Spinal cord (tissue), 10 donors: ENCODE measurements around the gene CTSH. TPM values are rescaled to one million over a fixed set of nuclear protein-coding genes. Genes with fewer than 3 reads are reported as not detected.
"Not testable (repeated sequence)": the region's sequence is repeated elsewhere in the genome, so short reads cannot be mapped to it uniquely, and the experiment has no call there.

Source experiments
- DNase-seq, 6 donors: peaks; one replicate each; pipeline versions ENCODE4 v3.0.0 to v3.0.0-alpha.2; 2013 to 2015; ENCODE audit warnings: low spot score in 6 of 6, low read depth in 4 of 6
- H3K27ac ChIP-seq: one replicate; pipeline ENCODE4 v1.5.1; 2013; ENCODE audit warnings: low read depth, low read length, control low read depth
- H3K27me3 ChIP-seq: one replicate; pipeline ENCODE4 v1.6.1; 2013; ENCODE audit warnings: low read length; ENCODE audit not compliant: control insufficient read depth, insufficient read depth
- H3K36me3 ChIP-seq: one replicate; pipeline ENCODE4 v1.6.1; 2013; ENCODE audit warnings: low read length; ENCODE audit not compliant: control insufficient read depth, insufficient read depth
- H3K4me1 ChIP-seq: one replicate; pipeline ENCODE4 v1.6.1; 2013; ENCODE audit warnings: low read length; ENCODE audit not compliant: control insufficient read depth, insufficient read depth
- H3K4me3 ChIP-seq: one replicate; pipeline ENCODE4 v1.5.1; 2013; ENCODE audit warnings: low read depth, low read length, control low read depth
- H3K9me3 ChIP-seq: one replicate; pipeline ENCODE4 v1.6.1; 2013; ENCODE audit warnings: low read length; ENCODE audit not compliant: control insufficient read depth, insufficient read depth
- WGBS: methylation state at CpG from one replicate; pipeline ENCODE4 v1.1.5; 2013; ENCODE audit warnings: missing lambda C conversion rate; ENCODE audit not compliant: insufficient coverage; 5-methylcytosine and 5-hydroxymethylcytosine counted together
- polyA plus RNA-seq, 2 donors: library from polyadenylated mRNA; unstranded; fragments of 120-200 nt; gene quantifications; one replicate each; pipeline ENCODE4 v1.2.1, GENCODE V29; 2013; ENCODE audit not compliant: insufficient read length in 2 of 2
- total RNA-seq, 2 donors: library from RNA; depleted of rRNA in 1 of 2; stranded (reverse); fragments of 120-200 nt in 1 of 2; fragments of >200 nt in 1 of 2; gene quantifications; one replicate each; pipeline versions ENCODE4 v1.2.3 to v1.2.4, GENCODE V29; 2013 to 2014
- donor health status: healthy.

CTSH gene
- total and polyA plus RNA-seq, 4 donors = 33.6 to 94.2 (median 48.9) TPM

DNA sequence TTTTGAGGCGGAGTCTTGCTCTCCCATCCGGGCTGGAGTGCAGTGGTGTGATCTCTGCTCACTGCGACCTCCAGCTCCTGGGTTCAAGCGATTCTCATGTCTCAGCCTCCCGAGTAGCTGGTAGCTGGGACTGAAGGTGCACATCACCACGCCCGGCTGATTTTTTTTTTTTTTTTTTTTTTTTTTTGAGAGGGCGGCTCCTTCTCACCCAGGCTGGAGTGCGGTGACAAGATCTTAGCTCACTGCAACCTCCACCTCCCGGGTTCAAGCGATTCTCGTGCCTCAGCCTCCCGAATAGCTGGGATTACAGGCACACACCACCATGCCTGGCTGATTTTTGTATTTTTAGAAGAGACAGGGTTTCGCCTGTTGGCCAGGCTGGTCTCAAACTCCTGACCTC is 67.9 kb downstream of the CTSH start:
- WGBS = no CpG with 5 or more reads among the region's 14 CpGs
- not testable (repeated sequence) for H3K27me3 ChIP-seq, H3K4me3 ChIP-seq, H3K27ac ChIP-seq, H3K9me3 ChIP-seq, H3K36me3 ChIP-seq, DNase-seq
- H3K4me1 ChIP-seq = peaks cover 30% of the 10 kb centered on the region

DNA sequence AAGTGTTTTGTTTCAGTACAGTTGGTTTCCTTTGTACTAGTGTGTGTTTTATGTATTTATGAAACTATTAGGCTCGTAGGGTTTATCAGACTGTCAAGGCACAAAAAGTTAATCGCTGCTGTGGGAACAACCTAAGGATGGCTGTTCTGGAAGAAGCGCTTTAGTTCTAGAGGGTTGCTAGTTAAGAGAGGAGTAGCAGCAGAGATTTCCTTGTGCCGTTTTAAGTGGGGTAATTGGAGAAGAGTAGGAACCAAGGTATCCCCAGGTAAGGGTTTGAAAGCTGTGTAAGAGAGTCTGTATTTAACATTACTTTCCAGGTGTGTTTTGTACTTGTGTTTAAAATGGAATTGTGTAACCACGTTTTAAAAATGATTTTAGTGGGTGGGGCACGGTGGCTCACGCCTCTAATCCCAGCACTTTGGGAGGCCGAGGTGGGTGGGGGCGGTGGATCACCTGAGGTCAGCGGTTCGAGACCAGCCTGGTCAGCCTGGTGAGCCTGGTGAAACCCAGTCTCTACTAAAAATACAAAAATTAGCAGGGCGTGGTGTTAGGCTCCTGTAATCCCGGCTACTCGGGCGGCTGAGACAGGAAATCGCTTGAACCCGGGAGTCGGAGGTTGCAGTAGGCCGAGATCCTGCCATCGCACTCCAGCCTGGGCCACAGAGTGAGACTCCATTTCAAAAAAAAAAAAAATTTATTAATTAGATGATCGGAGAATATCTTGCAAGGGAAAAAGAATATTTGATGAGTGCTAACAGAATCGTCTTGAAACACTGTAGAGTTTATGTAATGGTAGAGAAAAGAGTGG is 69.5 kb downstream of the CTSH start:
- WGBS = 39% methylated on average over 10 of the region's 22 CpGs
- no peak overlapping the region for H3K27ac ChIP-seq
- peaks cover 35% of the 10 kb centered on the region for H3K4me1 ChIP-seq
- H3K9me3 ChIP-seq = no peaks in the 10 kb centered on the region
- no peak overlapping the region for H3K4me3 ChIP-seq
- H3K27me3 ChIP-seq = no peaks in the 10 kb centered on the region
- no peaks in the 10 kb centered on the region for H3K36me3 ChIP-seq
- DNase-seq = peak in 1 of 6 donors; percentile 22

DNA sequence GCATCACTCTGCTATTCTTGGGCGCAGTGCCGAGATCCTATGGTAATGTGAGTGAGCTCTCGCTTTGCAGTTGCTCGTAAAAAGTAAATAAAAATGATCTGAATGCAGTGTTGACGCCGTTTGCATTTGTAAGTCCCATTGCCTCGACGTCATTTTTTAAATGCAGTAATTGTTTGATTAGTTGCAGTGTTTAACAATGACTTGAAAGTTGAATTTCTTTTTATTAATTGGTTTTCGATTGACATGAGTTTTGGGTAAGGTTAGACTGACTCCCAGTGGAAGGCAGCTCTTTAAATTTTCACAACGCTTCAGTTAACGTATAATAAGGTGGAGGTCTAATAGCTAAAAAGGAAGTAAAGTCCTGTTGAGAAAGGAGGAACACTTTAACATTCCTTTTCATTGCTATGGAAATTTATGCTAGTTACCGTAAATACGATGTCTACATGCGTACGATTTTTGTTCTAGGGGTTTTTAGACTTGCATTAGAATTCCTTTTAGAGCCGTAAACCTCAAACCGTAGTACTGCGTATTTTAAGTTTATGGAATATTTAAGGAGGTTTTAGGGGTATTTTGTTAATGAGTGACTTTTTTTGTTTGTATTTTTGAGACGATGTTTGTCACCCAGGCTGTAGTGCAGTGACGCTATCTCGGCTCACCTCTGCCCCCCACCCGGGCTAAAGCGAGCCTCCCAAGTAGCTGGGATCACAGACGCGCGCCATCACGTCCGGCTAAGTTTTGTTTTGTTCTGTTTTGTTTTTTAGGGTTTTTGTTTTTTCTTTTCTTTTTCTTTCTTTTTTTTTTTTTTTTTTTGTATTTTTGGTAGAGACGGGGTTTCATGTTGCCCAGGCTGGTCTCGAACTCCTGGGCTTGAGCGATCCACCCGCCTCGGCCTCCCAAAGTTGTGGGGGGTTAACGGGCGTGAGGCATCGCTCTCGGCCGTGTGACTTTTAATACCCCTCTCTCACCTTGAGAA is 70.8 kb downstream of the CTSH start:
- Histone ChIP-seq H3K27me3 (no peaks in the 10 kb centered on the region), H3K4me1 (peaks cover 30% of the 10 kb centered on the region), H3K9me3 (no peaks in the 10 kb centered on the region), H3K27ac (peak overlapping the region; percentile 100), H3K36me3 (no peaks in the 10 kb centered on the region), H3K4me3 (peak overlapping the region; percentile 95)
- 0% methylated on average over 14 of the region's 38 CpGs for WGBS
- DNase-seq = peak in 1 of 6 donors; percentile 39

DNA sequence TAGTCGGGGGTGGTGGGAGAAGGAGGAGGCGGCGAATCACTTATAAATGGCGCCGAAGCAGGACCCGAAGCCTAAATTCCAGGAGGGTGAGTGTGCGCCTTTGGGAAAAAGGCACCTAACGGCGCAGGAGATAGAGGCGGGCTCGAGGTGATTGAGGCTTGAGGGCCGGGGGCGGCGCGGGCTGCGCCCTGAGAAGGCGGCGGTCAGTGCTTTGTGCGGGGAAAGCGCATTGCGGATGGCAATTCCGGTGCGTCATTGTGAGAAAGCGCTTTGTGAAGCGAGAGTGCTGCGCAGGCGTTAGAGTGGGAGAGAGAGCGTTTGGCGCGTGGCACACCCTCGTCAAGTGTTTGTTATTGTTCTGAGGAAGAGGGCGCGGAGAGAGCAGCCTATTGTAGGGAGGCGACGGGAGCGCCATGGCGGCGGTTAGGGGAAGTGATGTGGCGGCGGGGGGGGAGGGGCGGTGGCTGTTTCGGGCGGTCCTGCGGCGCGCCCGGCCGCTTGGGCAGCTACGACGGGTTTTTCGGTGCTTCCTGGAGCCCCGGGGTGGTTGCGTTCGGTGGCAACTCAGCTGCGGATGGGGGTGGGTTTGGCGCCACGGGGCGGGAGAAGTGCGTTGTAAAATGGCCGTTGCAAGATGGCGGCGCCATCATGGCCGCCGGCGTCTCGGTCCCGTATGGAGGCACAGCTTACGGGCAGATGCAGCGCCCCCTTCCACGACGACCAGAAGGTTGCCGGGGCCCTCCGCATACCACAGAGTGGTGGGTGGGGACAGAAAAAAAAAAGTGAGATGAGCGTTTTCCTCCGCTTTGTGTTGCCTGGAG is 71.7 kb downstream of the CTSH start:
- H3K9me3 ChIP-seq = no peaks in the 10 kb centered on the region
- no peaks in the 10 kb centered on the region for H3K27me3 ChIP-seq
- DNase-seq = peak; percentile 67 to 97 (median 76)
- peaks cover 27% of the 10 kb centered on the region for H3K4me1 ChIP-seq
- under 1% methylated on average over 69 of the region's 75 CpGs for WGBS
- peak overlapping the region; percentile 100 for H3K27ac ChIP-seq
- peak overlapping the region; percentile 95 for H3K4me3 ChIP-seq
- no peaks in the 10 kb centered on the region for H3K36me3 ChIP-seq

DNA sequence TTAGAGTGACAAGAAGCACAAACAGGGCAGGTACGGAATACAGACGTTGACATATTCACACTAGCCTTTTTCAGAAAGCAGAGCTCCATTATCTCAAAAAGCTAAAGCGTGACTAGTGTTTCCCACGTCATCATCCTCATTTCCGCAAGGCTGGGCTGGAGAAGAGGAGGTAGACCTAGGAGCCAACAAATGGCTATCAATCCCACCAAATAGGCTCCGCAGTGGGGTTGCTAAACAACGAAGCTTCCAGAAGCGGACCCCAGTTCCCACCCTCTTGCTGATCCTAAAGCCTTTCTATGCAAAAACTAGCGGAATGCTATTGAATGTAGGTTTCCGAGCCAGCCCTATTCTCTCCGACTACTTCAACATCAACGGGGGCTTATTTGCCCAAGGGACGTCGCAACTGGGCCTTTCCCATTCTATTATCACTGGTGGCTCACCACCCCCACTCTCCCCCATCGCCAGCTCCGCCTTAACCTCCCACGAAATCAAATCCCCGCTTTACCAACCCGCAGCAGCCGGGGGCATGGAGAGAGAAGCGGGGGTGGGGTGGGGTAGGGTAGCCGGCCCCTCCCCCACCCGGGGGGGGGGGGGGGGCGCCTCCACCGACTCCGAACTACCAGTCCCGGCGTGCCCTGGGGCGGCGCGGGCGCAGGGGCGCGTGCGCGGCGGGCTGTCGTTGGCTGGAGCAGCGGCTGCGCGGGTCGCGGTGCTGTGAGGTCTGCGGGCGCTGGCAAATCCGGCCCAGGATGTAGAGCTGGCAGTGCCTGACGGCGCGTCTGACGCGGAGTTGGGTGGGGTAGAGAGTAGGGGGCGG is 72.5 kb downstream of the CTSH start, which contains the start of gene MORF4L1:
Gene MORF4L1, plus strand, starts transcription at position 736 of the 817 bp plus-strand sequence. CDS start 128 bp downstream, outside the sequence.
- Histone ChIP-seq H3K27me3 (no peaks in the 10 kb centered on the region), H3K27ac (peak within 1 kb of the TSS; percentile 100), H3K9me3 (no peaks in the 10 kb centered on the region), H3K4me1 (peaks cover 27% of the 10 kb centered on the region), H3K4me3 (peak within 1 kb of the TSS; percentile 95), H3K36me3 (no peaks in the 10 kb centered on the region)
- DNase-seq = peak; percentile 86 to 99 (median 96)
- WGBS = under 1% methylated on average over 36 of the region's 52 CpGs

DNA sequence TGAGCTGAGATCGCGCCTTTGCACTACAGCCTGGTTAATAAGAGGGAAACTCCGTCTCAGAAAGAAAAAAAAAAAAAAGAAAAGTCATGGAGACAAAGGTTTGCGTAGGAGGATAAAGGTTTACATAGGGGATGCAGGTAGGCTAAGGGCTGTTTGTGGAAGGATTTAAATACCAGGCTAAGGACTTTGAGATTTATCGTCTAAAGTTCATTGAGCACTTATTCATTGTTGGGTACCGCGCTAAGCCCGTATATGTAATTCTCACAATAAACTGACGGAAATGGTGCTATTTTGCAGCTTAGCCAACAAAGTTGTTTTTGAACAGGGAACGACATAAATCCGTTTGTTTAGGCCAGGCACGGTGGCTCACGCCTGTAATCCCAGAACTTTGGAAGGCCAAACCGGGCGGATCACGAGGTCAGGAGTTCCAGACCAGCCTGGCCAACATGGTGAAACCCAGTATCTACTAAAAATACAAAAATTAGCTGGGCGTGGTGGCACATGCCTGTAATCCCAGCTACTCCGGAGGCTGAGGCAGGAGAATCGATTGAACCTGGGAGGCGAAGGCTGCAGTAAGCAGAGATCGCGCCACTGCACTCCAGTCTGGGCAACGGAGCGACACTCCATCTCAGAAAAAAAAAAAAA is 73.2 kb downstream of the CTSH start:
- peak in 2 of 6 donors; percentile 7 to 12 for DNase-seq
- H3K27ac ChIP-seq = peak overlapping the region; percentile 97
- not testable (repeated sequence) for H3K9me3 ChIP-seq, H3K36me3 ChIP-seq, H3K27me3 ChIP-seq
- peaks cover 20% of the 10 kb centered on the region for H3K4me1 ChIP-seq
- WGBS = 76% methylated on average over 18 of the region's 24 CpGs
- peak overlapping the region; percentile 88 for H3K4me3 ChIP-seq
